GM19023 (cell line): ENCODE data around the gene GAS7.

Source experiments
- ATAC-seq: cut with Tn5 transposase; IDR thresholded peaks from one replicate; pipeline ENCODE4 v1.9.1; 2021; ENCODE audit warnings: mild to moderate bottlenecking, moderate library complexity; ENCODE audit not compliant: unreplicated experiment

Gene GAS7

GRCh38 chr17:9868552-9868951 lies 329.9 kb downstream of the GAS7 start:
- ATAC-seq: no peak

DNA sequence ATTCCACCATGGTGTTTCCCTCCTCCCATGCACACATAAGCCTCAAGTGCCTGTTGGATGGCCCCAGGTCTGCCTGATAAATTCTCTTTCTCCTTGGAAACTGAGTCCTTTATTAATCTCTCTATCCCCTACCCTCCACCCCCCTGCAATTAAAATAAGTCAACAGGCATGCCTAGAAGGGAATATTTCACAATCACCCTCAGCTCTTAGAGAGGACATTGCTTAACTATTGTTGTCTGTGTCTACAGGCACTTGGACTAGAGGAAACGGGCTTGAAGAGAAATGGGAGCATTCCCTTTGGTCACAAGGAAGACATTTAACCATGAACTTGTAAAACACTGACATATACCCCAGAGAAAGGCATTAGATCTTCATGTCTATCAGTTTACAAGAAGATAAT lies 332.8 kb downstream of the GAS7 start:
- no peak for ATAC-seq

DNA sequence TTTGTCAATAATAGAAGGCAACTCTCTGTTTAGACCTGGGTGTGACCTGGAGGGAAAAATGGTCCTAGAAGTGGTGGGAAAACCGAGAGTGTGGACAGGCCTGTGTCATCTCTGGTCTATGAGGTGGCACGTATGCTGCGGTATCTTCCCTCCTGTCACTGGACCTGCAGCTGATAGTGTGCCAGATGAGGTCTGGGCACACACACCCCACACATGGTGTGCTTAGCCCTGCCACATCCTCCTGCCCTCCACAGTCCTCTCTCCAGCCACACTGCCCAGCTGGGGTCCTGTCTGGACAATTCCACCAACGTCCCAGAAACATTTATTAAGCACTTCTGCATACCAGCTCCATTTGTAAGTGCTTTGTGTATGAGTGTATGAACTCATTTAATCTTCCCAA lies 335.5 kb downstream of the GAS7 start:
- ATAC-seq: no peak

DNA sequence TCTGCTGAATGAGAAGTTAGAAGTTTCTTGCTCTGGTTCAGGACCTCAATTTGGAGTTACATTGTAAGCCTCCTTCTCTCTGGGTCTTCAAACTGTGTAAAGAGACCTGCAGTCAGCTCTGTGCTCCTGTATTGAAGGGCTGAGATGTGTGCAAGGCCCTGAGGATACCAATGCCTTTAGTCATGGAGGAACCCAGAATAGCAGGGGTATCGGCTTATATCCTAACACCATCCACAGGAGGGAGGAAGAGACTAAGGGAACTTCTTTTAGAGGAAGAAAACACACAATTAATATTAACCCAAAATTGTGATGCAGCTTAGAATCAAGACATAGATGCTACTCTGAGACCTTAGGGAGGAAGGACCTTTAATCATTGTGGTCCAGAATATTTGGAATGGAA lies 336.2 kb downstream of the GAS7 start:
- no peak for ATAC-seq

GRCh38 chr17:9860851-9861250 lies 337.6 kb downstream of the GAS7 start:
- ATAC-seq: no peak
